NT2/D1 (cell line): ENCODE measurements around the gene FAM184B.

Experiments used
- SUZ12 ChIP-seq: IDR thresholded peaks from 2 replicates; pipeline ENCODE4 v1.6.1; 2011; ENCODE audit not compliant: insufficient read length, insufficient read depth; ENCODE audit errors: extremely low read depth
- YY1 ChIP-seq: IDR thresholded peaks from 2 replicates; pipeline ENCODE4 v1.6.1; 2011; ENCODE audit not compliant: insufficient read length, insufficient read depth
- ZNF274 ChIP-seq: IDR thresholded peaks from 2 replicates; pipeline ENCODE4 v1.6.1; 2011; ENCODE audit warnings: mild to moderate bottlenecking, low read depth, low read length

DNA sequence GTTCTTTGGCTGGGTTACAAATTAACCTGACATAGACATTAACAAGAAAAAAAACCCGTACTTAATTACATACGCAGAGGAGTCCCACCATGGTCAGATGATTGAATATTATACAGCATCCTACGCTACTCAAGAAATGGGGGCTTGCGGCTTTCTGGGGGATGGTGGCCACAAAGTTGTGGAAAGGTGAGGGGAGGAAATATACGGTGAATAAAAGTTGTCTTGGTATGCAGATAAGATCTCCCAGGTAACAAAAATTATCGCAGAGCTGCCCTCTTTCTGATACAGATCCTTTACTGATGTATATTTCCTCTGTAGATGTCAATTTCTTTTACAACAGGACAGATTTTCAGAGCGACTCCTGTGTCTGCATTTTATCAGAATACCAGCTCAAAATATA is 28.2 kb upstream of the FAM184B start:
- TF ChIP-seq SUZ12: no peak
- no peak for TF ChIP-seq YY1
- no peak for TF ChIP-seq ZNF274
